ENCODE data around the gene UGT1A5. TPM values are rescaled to one million over a fixed set of nuclear protein-coding genes. Genes with fewer than 3 reads are reported as not detected.

Gene UGT1A5
- total and polyA plus RNA-seq, 4 experiments from 2014 or later = not detected

- Histone ChIP-seq H3K27me3 (ENCODE audit: insufficient read depth, low read length) (no peaks in the 10 kb centered on the region), H3K36me3 (ENCODE audit: insufficient read depth, low read length) (no peaks in the 10 kb centered on the region), H3K4me1 (ENCODE audit: insufficient read depth, low read length) (no peaks in the 10 kb centered on the region), H3K4me3 (ENCODE audit: low read length in 2 of 2) (no peak overlapping the region), H3K9me3 (ENCODE audit: control insufficient read depth in 1 of 2, low read length in 2 of 2) (no peaks in the 10 kb centered on the region), H3K27ac (ENCODE audit: low read depth, low read length) (no peak overlapping the region)
- Mint-ChIP-seq H3K4me1 (no peaks in the 10 kb centered on the region), H3K27me3 (peaks cover 10 to 13% of the 10 kb centered on the region in 2 donors), H3K9me3 (peaks cover 0 to under 1% (median 0%) of the 10 kb centered on the region in 8 donors), H3K36me3 (no peaks in the 10 kb centered on the region), H3K4me3 (no peak overlapping the region), H3K27ac (peak overlapping the region in 1 of 7 donors; percentile 27)
- ChIA-PET POLR2A (ENCODE audit: partially characterized antibody) (no interaction called here), CTCF (ENCODE audit: partially characterized antibody) (no interaction called here)
- intact Hi-C loops (cut with micrococcal nuclease) = no loop called here
- DNase-seq = no peak
Measured at GRCh38 chr2:233798335-233799086, 85.8 kb downstream of the UGT1A5 start.

- no peak for DNase-seq
- no peaks in the 10 kb centered on the region for H3K27me3 ChIP-seq (ENCODE audit: insufficient read depth, low read length)
- H3K36me3 Mint-ChIP-seq = no peaks in the 10 kb centered on the region
Measured at GRCh38 chr2:233799087-233799665, 86.5 kb downstream of the UGT1A5 start.

GRCh38 chr2:233799716-233800115 is 87.0 kb downstream of the UGT1A5 start:
- H3K27me3 ChIP-seq (ENCODE audit: insufficient read depth, low read length) = no peaks in the 10 kb centered on the region
- ChIA-PET POLR2A (ENCODE audit: partially characterized antibody) (no interaction called here), CTCF (ENCODE audit: partially characterized antibody) (no interaction called here)
- H3K27ac Mint-ChIP-seq = no peak overlapping the region
- H3K36me3 ChIP-seq (ENCODE audit: insufficient read depth, low read length) = no peaks in the 10 kb centered on the region
- no peak for DNase-seq
- H3K27ac ChIP-seq (ENCODE audit: low read depth, low read length) = no peak overlapping the region
- H3K4me1 ChIP-seq (ENCODE audit: insufficient read depth, low read length) = no peaks in the 10 kb centered on the region
- peaks cover 10 to 17% of the 10 kb centered on the region in 2 donors for H3K27me3 Mint-ChIP-seq
- no peaks in the 10 kb centered on the region for H3K4me1 Mint-ChIP-seq
- H3K9me3 Mint-ChIP-seq = no peaks in the 10 kb centered on the region
- no peaks in the 10 kb centered on the region for H3K36me3 Mint-ChIP-seq
- H3K4me3 Mint-ChIP-seq = no peak overlapping the region
- intact Hi-C loops (cut with micrococcal nuclease) = no loop called here
- H3K9me3 ChIP-seq (ENCODE audit: control insufficient read depth in 1 of 2, low read length in 2 of 2) = no peaks in the 10 kb centered on the region
- no peak overlapping the region for H3K4me3 ChIP-seq (ENCODE audit: low read length in 2 of 2)

More at GRCh38 chr2:233799087-233799665, 86.5 kb downstream of the UGT1A5 start:
- Mint-ChIP-seq H3K4me3 (no peak overlapping the region), H3K27me3 (peaks cover 10 to 15% of the 10 kb centered on the region in 2 donors), H3K9me3 (no peaks in the 10 kb centered on the region), H3K27ac (peak overlapping the region in 1 of 7 donors; percentile 27), H3K4me1 (no peaks in the 10 kb centered on the region)
- Histone ChIP-seq H3K9me3 (ENCODE audit: control insufficient read depth in 1 of 2, low read length in 2 of 2) (no peaks in the 10 kb centered on the region), H3K36me3 (ENCODE audit: insufficient read depth, low read length) (no peaks in the 10 kb centered on the region), H3K27ac (ENCODE audit: low read depth, low read length) (no peak overlapping the region), H3K4me1 (ENCODE audit: insufficient read depth, low read length) (no peaks in the 10 kb centered on the region), H3K4me3 (ENCODE audit: low read length in 2 of 2) (no peak overlapping the region)
- ChIA-PET POLR2A (ENCODE audit: partially characterized antibody) (no interaction called here), CTCF (ENCODE audit: partially characterized antibody) (no interaction called here)
- intact Hi-C loops (cut with micrococcal nuclease) = no loop called here

GRCh38 chr2:233800208-233800607 is 87.5 kb downstream of the UGT1A5 start:
- ChIA-PET POLR2A (ENCODE audit: partially characterized antibody) (no interaction called here), CTCF (ENCODE audit: partially characterized antibody) (no interaction called here)
- H3K4me1 Mint-ChIP-seq = no peaks in the 10 kb centered on the region
- intact Hi-C loops (cut with micrococcal nuclease) = no loop called here
- no peaks in the 10 kb centered on the region for H3K9me3 Mint-ChIP-seq
- H3K9me3 ChIP-seq (ENCODE audit: control insufficient read depth in 1 of 2, low read length in 2 of 2) = no peaks in the 10 kb centered on the region
- H3K27ac Mint-ChIP-seq = no peak overlapping the region
- H3K4me3 ChIP-seq (ENCODE audit: low read length in 2 of 2) = no peak overlapping the region
- no peaks in the 10 kb centered on the region for H3K36me3 ChIP-seq (ENCODE audit: insufficient read depth, low read length)
- no peak overlapping the region for H3K27ac ChIP-seq (ENCODE audit: low read depth, low read length)
- no peak overlapping the region for H3K4me3 Mint-ChIP-seq
- no peaks in the 10 kb centered on the region for H3K36me3 Mint-ChIP-seq
- H3K27me3 Mint-ChIP-seq = peaks cover 8 to 17% of the 10 kb centered on the region in 2 donors
- no peaks in the 10 kb centered on the region for H3K4me1 ChIP-seq (ENCODE audit: insufficient read depth, low read length)
- no peaks in the 10 kb centered on the region for H3K27me3 ChIP-seq (ENCODE audit: insufficient read depth, low read length)
- DNase-seq = no peak

DNA sequence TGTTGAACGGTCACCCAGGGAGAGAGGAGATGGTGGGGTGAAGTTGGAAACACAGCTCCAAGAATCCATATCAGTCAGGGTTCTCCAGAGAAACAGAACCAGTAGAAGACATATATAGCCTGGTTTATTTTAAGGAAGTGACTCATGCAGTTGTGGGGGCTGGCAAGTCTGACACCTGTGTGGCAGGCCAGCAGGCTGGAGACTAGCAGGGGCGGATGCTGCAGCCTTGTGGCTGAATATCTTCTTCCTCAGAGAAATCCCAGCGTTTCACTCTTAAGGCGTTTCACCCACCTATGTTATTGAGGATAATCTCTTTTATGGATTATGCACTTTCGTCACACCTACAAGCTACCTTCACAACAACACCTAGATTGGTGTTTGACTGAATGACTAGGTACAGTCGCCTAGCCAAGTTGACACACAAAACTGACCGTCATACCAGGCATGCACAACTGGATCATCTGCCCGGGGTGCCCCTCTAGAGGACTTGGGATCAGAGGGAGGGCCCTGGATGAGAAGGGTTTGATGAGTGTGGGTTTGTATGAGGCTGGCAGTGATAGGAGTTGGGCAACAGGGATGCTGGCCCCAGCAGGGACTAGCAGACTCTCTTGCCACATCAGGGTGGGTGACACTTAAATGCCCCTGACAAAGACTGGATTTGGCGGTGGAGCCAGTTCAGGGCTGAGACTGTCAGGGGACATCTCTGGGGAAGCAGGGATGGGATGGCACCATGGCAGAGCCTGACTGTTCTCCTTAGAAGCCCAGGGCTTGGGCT is 88.8 kb downstream of the UGT1A5 start:
- Histone ChIP-seq H3K27me3 (ENCODE audit: insufficient read depth, low read length) (no peaks in the 10 kb centered on the region), H3K4me3 (ENCODE audit: low read length in 2 of 2) (no peak overlapping the region), H3K9me3 (ENCODE audit: control insufficient read depth in 1 of 2, low read length in 2 of 2) (no peaks in the 10 kb centered on the region), H3K4me1 (ENCODE audit: insufficient read depth, low read length) (no peaks in the 10 kb centered on the region), H3K36me3 (ENCODE audit: insufficient read depth, low read length) (no peaks in the 10 kb centered on the region), H3K27ac (ENCODE audit: low read depth, low read length) (no peak overlapping the region)
- H3K36me3 Mint-ChIP-seq = no peaks in the 10 kb centered on the region
- intact Hi-C loops (cut with micrococcal nuclease) = no loop called here
- H3K27me3 Mint-ChIP-seq = peaks cover 8 to 17% of the 10 kb centered on the region in 2 donors
- ChIA-PET POLR2A (ENCODE audit: partially characterized antibody) (no interaction called here), CTCF (ENCODE audit: partially characterized antibody) (no interaction called here)
- no peak overlapping the region for H3K27ac Mint-ChIP-seq
- no peaks in the 10 kb centered on the region for H3K4me1 Mint-ChIP-seq
- no peak overlapping the region for H3K4me3 Mint-ChIP-seq
- no peak for DNase-seq
- H3K9me3 Mint-ChIP-seq = no peaks in the 10 kb centered on the region

DNA sequence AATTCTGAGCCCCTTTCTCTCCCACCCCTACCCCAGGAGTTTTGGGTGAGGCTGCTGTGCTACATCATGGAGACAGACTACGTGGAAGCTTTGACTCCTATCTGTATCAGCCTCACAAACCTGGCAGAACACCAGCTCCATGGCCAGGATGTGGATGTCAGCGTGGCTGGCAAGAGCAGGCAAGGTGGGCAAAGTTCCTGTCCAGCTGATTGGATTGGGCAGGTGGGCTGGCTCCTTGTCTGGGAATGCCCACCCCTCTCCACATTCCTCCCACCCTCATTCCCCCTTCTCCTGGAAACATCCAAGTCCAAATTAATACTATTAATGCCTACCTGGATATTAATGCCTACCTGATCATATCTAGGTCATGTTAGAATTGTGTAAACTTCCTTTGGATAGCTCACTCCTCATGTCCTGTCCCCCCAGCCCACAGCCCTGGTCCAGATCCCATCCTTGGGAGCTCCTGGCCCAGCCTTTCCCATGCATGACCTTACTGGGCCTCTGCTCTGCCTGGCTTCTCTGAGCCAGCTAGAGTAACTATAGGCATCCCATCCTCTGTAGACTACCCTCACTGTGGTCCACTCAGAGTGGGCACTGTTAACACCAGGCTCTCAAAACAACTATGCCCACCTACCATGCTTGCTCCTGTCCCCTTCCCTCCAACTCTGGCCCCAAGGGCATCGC is 89.6 kb downstream of the UGT1A5 start:
- Mint-ChIP-seq H3K27me3 (peaks cover 8 to 17% of the 10 kb centered on the region in 2 donors), H3K4me1 (no peaks in the 10 kb centered on the region), H3K4me3 (no peak overlapping the region), H3K27ac (no peak overlapping the region), H3K36me3 (no peaks in the 10 kb centered on the region), H3K9me3 (no peaks in the 10 kb centered on the region)
- H3K4me3 ChIP-seq (ENCODE audit: low read length in 2 of 2) = no peak overlapping the region
- no peaks in the 10 kb centered on the region for H3K4me1 ChIP-seq (ENCODE audit: insufficient read depth, low read length)
- no peaks in the 10 kb centered on the region for H3K9me3 ChIP-seq (ENCODE audit: control insufficient read depth in 1 of 2, low read length in 2 of 2)
- no peak overlapping the region for H3K27ac ChIP-seq (ENCODE audit: low read depth, low read length)
- H3K27me3 ChIP-seq (ENCODE audit: insufficient read depth, low read length) = no peaks in the 10 kb centered on the region
- DNase-seq = no peak
- ChIA-PET POLR2A (ENCODE audit: partially characterized antibody) (no interaction called here), CTCF (ENCODE audit: partially characterized antibody) (no interaction called here)
- intact Hi-C loops (cut with micrococcal nuclease) = no loop called here
- no peaks in the 10 kb centered on the region for H3K36me3 ChIP-seq (ENCODE audit: insufficient read depth, low read length)

DNA sequence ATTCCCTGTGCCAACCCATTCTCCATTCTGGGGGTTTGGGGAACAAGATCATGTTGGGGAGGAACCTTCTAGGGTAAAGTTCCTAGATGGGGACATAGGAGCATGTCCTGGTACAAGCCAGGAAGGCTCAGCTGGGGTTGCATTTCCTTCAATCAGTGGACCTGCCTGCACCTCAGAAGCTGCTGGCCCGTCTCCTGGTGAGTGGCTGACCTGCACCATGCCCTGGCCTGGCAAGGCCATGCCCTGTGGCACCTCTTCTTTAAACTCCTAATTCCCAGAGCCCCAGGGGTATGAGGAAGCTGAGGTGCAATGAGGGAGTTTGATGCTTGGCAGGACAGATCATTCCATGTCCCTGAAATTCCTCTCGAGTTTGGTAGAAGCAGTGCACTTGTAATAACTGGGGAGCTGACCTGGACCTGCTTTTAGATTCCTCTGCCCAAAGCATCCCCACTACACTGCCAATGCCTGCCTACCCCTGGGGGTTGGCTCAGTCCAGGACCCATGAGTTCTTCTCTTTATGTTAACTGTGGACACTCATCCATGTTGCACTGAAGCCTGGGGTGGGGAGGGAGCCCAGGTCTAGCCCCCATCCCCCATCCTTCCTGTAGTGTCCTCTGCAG is 90.7 kb downstream of the UGT1A5 start:
- Mint-ChIP-seq H3K27ac (no peak overlapping the region), H3K4me1 (no peaks in the 10 kb centered on the region), H3K27me3 (peaks cover 8 to 17% of the 10 kb centered on the region in 2 donors), H3K4me3 (no peak overlapping the region), H3K9me3 (no peaks in the 10 kb centered on the region), H3K36me3 (no peaks in the 10 kb centered on the region)
- H3K36me3 ChIP-seq (ENCODE audit: insufficient read depth, low read length) = no peaks in the 10 kb centered on the region
- H3K27ac ChIP-seq (ENCODE audit: low read depth, low read length) = no peak overlapping the region
- POLR2A ChIA-PET (ENCODE audit: partially characterized antibody) = no interaction called here
- CTCF ChIA-PET (ENCODE audit: partially characterized antibody) = no interaction called here
- no peaks in the 10 kb centered on the region for H3K27me3 ChIP-seq (ENCODE audit: insufficient read depth, low read length)
- no peaks in the 10 kb centered on the region for H3K4me1 ChIP-seq (ENCODE audit: insufficient read depth, low read length)
- no peak overlapping the region for H3K4me3 ChIP-seq (ENCODE audit: low read length in 2 of 2)
- intact Hi-C loops (cut with micrococcal nuclease) = no loop called here
- no peak for DNase-seq
- no peaks in the 10 kb centered on the region for H3K9me3 ChIP-seq (ENCODE audit: control insufficient read depth in 1 of 2, low read length in 2 of 2)
